ENCODE results near the gene DCHS1.

Gene DCHS1

DNA sequence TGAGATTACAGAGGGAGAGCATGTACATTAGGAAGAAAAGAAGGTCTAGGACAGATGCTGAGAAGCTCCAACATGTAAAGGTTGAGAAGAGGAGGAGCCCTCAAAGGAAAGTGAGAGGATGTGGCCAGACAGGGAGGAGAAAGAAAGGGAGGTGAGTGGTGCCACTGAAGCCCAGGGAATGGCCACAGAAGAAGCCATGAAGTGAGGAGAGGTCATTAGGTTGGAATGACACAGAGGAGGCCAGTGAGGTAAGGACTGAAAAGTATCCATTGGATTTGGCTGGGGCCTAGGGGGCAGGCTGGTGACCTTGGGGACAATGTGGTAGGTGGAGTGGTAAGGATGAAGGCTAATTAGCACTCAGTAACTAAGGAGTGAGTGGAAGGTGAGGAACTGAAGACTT lies 3.0 kb upstream of the DCHS1 start:
- H3K4me3 ChIP-seq (ENCODE audit: low read depth, low read length), result no peak overlapping the region
- DNase-seq (ENCODE audit: low read depth), result no peak
- TF ChIP-seq CTCF (IDR thresholded peaks at IDR 0.05; ENCODE audit: control insufficient read depth, extremely low read depth, insufficient read depth), result no peak

GRCh38 chr11:6657346-6657745 lies 1.7 kb upstream of the DCHS1 start:
- DNase-seq (ENCODE audit: low read depth), result no peak
- H3K4me3 ChIP-seq (ENCODE audit: low read depth, low read length), result no peak overlapping the region
- no peak for TF ChIP-seq CTCF (IDR thresholded peaks at IDR 0.05; ENCODE audit: control insufficient read depth, extremely low read depth, insufficient read depth)

GRCh38 chr11:6656936-6657335 lies 1.3 kb upstream of the DCHS1 start:
- no peak for DNase-seq (ENCODE audit: low read depth)
- H3K4me3 ChIP-seq (ENCODE audit: low read depth, low read length), result no peak overlapping the region
- TF ChIP-seq CTCF (IDR thresholded peaks at IDR 0.05; ENCODE audit: control insufficient read depth, extremely low read depth, insufficient read depth), result no peak

DNA sequence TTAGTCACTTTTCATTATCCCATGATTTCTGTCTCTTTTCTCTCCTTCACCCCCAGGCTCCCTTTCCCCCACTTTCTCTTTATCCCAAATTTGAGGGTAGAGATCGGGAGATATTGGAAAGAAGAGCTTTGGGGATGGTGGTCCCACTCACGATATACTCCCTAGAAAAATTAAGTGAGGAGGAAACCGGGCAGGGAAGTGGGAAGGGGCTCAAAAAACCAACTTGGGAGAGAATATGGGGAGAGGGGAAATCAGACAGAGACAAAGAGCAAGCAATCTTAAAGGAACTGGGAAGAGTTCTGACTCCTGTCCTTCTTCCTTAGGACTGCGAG lies 941 bp upstream of the DCHS1 start:
- TF ChIP-seq CTCF (IDR thresholded peaks at IDR 0.05; ENCODE audit: control insufficient read depth, extremely low read depth, insufficient read depth), result no peak
- DNase-seq (ENCODE audit: low read depth), result no peak
- H3K4me3 ChIP-seq (ENCODE audit: low read depth, low read length), result no peak overlapping the region

DNA sequence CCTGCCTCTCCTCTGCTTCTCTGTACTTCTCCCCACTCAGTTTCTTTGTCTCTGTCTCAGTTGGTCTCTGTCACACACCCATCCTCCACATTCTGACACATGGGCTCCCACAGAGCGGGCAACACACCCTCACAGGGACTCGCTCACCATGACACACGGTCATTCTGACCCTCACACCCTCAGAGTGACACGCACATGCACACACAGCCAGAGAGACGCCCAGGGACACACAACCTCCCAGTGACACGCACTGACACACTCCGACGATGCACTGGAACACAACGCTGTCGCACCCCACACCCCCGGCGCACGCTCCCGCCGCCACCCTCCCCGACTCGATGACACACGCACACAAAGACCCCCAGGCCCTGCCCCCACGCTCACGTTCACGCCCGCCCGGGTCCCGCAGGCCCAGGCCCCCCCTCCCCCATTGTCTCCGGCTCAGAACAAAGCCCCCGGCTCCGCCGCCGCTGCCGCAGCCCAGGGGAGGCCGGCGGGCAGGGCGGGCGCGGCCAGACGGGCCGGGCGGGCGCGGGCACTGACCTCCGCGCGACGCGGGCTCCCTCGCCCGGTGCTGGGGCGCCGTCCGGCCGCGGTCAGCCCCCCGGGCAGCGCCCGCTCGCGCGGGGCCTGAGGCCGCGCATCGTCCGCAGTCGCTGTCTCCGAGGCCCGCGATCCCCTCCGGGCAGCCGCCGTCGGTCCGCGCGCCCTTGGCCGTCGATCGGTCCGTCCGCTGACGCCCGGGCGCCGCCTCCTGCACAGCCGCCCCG lies 404 bp downstream of the DCHS1 start:
- TF ChIP-seq CTCF (IDR thresholded peaks at IDR 0.05; ENCODE audit: control insufficient read depth, extremely low read depth, insufficient read depth), result no peak
- no peak for DNase-seq (ENCODE audit: low read depth)
- no peak overlapping the region for H3K4me3 ChIP-seq (ENCODE audit: low read depth, low read length)

GRCh38 chr11:6654281-6655019 lies 1.2 kb downstream of the DCHS1 start:
- DNase-seq (ENCODE audit: low read depth), result no peak
- no peak for TF ChIP-seq CTCF (IDR thresholded peaks at IDR 0.05; ENCODE audit: control insufficient read depth, extremely low read depth, insufficient read depth)
- H3K4me3 ChIP-seq (ENCODE audit: low read depth, low read length), result no peak overlapping the region
